CD8-positive, alpha-beta memory T cell (primary cell): Measurements from ENCODE around the gene SSNA1. TPM values are rescaled to one million over a fixed set of nuclear protein-coding genes. Genes with fewer than 3 reads are reported as not detected.

Experiments used
- CTCF ChIA-PET: fragments of 350-600 bp; sonication (Branson Sonifier 250); formaldehyde crosslinking; loops from one replicate; lab custom pipeline; 2021; ENCODE audit warnings: antibody characterized with exemption; lab: Charles Lee
- POLR2A ChIA-PET: fragments of 350-600 bp; sonication (Branson Sonifier 250); formaldehyde crosslinking; loops from one replicate; lab custom pipeline; 2021; ENCODE audit warnings: antibody characterized with exemption; lab: Charles Lee
- DNase-seq, 5 donors: peaks; one replicate each; pipeline versions ENCODE4 v3.0.0 to v3.0.0-alpha.2; 2020 to 2022; ENCODE audit warnings: mixed read lengths in 1 of 5
- H3K27ac ChIP-seq: one replicate; pipeline ENCODE4 v1.7.0; 2013; ENCODE audit warnings: low read depth, mild to moderate bottlenecking, low read length, moderate library complexity
- H3K27me3 ChIP-seq: 2 replicates; pipeline ENCODE4 v1.7.0; 2013; ENCODE audit warnings: low read length, mild to moderate bottlenecking; ENCODE audit not compliant: insufficient read depth, poor library complexity, severe bottlenecking
- H3K36me3 ChIP-seq: 2 replicates; pipeline ENCODE4 v1.7.0; 2013; ENCODE audit warnings: mild to moderate bottlenecking, low read length, moderate library complexity; ENCODE audit not compliant: insufficient read depth
- H3K4me1 ChIP-seq: 2 replicates; pipeline ENCODE4 v1.7.0; 2013; ENCODE audit warnings: mild to moderate bottlenecking, low read length, moderate library complexity; ENCODE audit not compliant: insufficient read depth
- H3K4me3 ChIP-seq: 2 replicates; pipeline ENCODE4 v1.7.0; 2013; ENCODE audit warnings: mild to moderate bottlenecking, low read length
- H3K9me3 ChIP-seq: 2 replicates; pipeline ENCODE4 v1.7.0; 2013; ENCODE audit warnings: mild to moderate bottlenecking, low read length
- H3K27ac Mint-ChIP-seq, 8 donors: one replicate each; pipeline ENCODE4 v1.8.0; 2020 to 2021; ENCODE audit warnings: mixed read lengths in 8 of 8, mild to moderate bottlenecking in 6 of 8, inconsistent platforms in 3 of 8, moderate library complexity in 3 of 8
- H3K27me3 Mint-ChIP-seq, 2 donors: one replicate each; pipeline ENCODE4 v1.8.0; 2020 to 2021; ENCODE audit warnings: mixed read lengths in 2 of 2, mild to moderate bottlenecking in 1 of 2, moderate library complexity in 1 of 2
- H3K36me3 Mint-ChIP-seq, 3 donors: one replicate each; pipeline ENCODE4 v1.8.0; 2020 to 2021; ENCODE audit warnings: mixed read lengths in 3 of 3, inconsistent platforms in 1 of 3, mild to moderate bottlenecking in 1 of 3
- H3K4me1 Mint-ChIP-seq, 3 donors: one replicate each; pipeline ENCODE4 v1.8.0; 2020 to 2021; ENCODE audit warnings: mixed read lengths in 3 of 3, inconsistent platforms in 1 of 3, mild to moderate bottlenecking in 1 of 3
- H3K4me3 Mint-ChIP-seq, 7 donors: one replicate each; pipeline ENCODE4 v1.8.0; 2020 to 2021; ENCODE audit warnings: mixed read lengths in 7 of 7, mild to moderate bottlenecking in 6 of 7, moderate library complexity in 4 of 7, inconsistent platforms in 2 of 7
- H3K9me3 Mint-ChIP-seq, 5 donors: one replicate each; pipeline ENCODE4 v1.8.0; 2020 to 2022; ENCODE audit warnings: mixed read lengths in 5 of 5, mild to moderate bottlenecking in 3 of 5, moderate library complexity in 2 of 5, inconsistent platforms in 1 of 5
- polyA plus RNA-seq: library from polyadenylated mRNA; unstranded; fragments of 300-500 nt; fragmentation: Illumina TruSeq; gene quantifications from one replicate; pipeline ENCODE4 v1.2.3, GENCODE V29; 2021
- total RNA-seq, 2 experiments: library from RNA; stranded (reverse); gene quantifications; one replicate each; pipeline ENCODE4 v1.2.3, GENCODE V29; 2021

Gene SSNA1
- total and polyA plus RNA-seq, 3 experiments from 2014 or later = 114 to 138 (median 118) TPM

DNA sequence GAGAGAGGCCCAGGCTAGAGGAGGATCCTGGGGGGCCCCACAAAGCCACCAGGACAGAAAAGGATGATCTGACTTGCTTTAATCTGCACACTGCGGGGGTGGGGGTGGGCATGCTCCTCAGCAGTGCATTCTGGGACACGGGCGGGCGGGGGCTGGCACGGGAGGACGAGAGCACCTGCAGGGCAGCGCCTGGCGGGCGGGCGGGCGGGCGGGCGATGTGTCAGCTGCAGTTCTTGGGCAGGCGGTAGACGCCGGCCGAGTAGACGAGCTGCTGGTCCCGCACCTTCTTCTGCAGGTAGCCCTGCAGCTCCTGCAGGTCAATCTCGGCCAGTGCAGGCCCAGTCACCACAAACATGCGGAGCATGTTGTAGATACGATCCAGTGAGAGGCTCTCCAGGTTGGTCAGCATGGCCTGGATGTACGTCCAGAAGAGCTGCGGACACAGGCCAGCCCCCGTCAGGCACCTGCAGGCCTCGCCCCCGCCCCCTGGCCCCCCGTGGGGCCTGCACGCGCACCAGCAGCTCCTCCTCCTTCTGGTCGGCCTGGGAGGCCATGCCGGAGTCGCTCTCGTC lies 13.7 kb upstream of the SSNA1 start:
- no peak overlapping the region for H3K27ac Mint-ChIP-seq
- Histone ChIP-seq H3K27ac (no peak overlapping the region), H3K4me3 (no peak overlapping the region), H3K36me3 (no peaks in the 10 kb centered on the region), H3K4me1 (no peaks in the 10 kb centered on the region), H3K9me3 (no peaks in the 10 kb centered on the region), H3K27me3 (peaks cover 9% of the 10 kb centered on the region)
- peaks cover 0 to 24% (median 0%) of the 10 kb centered on the region in 3 donors for H3K36me3 Mint-ChIP-seq
- ChIA-PET CTCF (interaction anchor here (1.0 to 1.4 kb wide), 3 partner anchors 11 to 28 kb away, joined by 3 read pairs; no protein-coding TSS in a partner anchor), POLR2A (no interaction called here)
- H3K4me3 Mint-ChIP-seq = no peak overlapping the region
- no peak for DNase-seq
- H3K4me1 Mint-ChIP-seq = peaks cover 0 to 11% (median 0%) of the 10 kb centered on the region in 3 donors
- peaks cover 3 to 4% of the 10 kb centered on the region in 2 donors for H3K27me3 Mint-ChIP-seq
- H3K9me3 Mint-ChIP-seq = no peaks in the 10 kb centered on the region

DNA sequence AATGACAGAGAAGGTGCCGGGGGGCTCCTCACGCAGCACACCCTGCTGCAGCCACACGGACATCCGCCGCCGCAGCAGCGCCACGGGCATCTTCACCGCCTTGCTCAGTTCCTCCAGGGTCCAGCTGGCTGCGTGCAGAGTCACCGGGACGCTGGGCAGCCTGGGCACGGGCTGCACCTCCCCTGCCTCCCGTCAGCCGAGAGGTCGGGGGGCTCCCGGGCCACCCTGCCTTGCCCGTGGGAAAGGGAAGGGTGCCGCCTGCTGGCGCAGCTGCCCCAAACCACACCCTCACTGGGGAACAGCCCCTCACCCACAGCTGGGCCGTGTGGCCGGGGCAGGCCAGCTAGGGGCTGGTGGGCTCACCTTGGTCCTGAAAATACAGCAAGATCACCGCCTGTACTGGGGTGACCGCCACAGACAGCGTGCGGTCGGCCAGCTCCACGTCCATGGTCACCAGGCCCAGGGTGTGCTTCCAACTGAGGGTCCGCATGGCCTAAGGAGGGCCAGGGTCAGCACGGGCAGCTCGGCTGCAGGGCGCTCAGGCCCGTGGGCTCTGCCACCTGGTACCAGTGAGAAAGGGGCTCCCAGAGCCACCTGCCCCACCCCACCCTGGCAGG lies 13.0 kb upstream of the SSNA1 start:
- Histone ChIP-seq H3K27me3 (peaks cover 3% of the 10 kb centered on the region), H3K4me1 (no peaks in the 10 kb centered on the region), H3K36me3 (no peaks in the 10 kb centered on the region), H3K4me3 (no peak overlapping the region), H3K27ac (no peak overlapping the region), H3K9me3 (no peaks in the 10 kb centered on the region)
- POLR2A ChIA-PET = no interaction called here
- peaks cover 0 to 28% (median 0%) of the 10 kb centered on the region in 3 donors for H3K36me3 Mint-ChIP-seq
- H3K9me3 Mint-ChIP-seq = no peaks in the 10 kb centered on the region
- no peak overlapping the region for H3K4me3 Mint-ChIP-seq
- H3K4me1 Mint-ChIP-seq = peaks cover 0 to 11% (median 0%) of the 10 kb centered on the region in 3 donors
- CTCF ChIA-PET = interaction anchor here (0.8 to 1.4 kb wide), 3 partner anchors 26 to 129 kb away, joined by 3 read pairs; no protein-coding TSS in a partner anchor
- DNase-seq = no peak
- peaks cover 2 to 3% of the 10 kb centered on the region in 2 donors for H3K27me3 Mint-ChIP-seq
- no peak overlapping the region for H3K27ac Mint-ChIP-seq

DNA sequence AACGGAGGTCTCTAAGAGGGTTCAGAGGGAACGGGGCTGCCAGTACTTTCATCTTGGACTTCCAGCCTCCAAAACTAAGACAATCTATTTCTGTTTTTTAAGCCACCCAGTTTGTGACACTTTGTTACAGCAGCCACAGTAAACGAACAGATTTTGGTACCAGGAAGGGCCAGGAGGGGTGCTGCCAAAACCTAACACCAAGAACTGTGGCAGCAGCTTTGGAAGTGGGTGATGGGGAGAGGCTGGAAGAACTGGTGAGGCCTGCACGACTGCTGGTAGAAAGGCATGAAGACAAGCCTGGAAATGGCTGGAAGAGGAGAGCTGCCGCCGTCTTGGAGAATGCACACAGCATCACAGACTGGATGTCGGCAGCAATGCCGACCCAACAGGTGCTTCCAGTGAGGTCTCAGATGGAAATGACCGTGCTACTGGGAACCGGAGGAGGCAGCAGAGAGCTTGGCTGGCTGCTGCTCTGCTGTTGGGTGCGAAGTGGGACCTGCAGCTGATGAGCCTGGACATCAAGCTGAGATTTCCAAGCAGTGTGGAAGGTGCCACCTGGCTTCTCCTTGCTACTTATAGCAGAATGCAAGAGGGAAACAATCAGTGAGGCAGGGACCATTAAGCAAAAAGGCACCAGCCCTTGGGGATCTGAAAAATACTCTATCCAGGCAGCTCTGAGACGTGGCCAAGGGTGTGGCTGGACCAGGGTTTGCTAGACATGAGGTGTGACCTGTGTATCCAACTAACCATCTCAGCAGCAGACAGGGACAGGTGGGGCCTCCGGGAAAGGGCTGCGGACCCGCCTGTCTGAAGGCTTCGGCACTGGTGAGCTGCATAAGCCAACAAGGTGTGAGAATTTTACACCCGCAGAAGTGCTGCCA lies 11.9 kb upstream of the SSNA1 start:
- peaks cover 0 to 11% (median 0%) of the 10 kb centered on the region in 3 donors for H3K4me1 Mint-ChIP-seq
- no peak for DNase-seq

GRCh38 chr9:137178201-137178938 lies 10.1 kb upstream of the SSNA1 start:
- Mint-ChIP-seq H3K4me3 (no peak overlapping the region), H3K4me1 (peaks cover 0 to 8% (median 2%) of the 10 kb centered on the region in 3 donors), H3K27me3 (no peaks in the 10 kb centered on the region), H3K36me3 (peaks cover 0 to 54% (median 2%) of the 10 kb centered on the region in 3 donors), H3K9me3 (no peaks in the 10 kb centered on the region), H3K27ac (peak overlapping the region in 1 of 8 donors; percentile 82)
- no peak for DNase-seq
- Histone ChIP-seq H3K27me3 (no peaks in the 10 kb centered on the region), H3K4me1 (no peaks in the 10 kb centered on the region), H3K27ac (no peak overlapping the region), H3K9me3 (no peaks in the 10 kb centered on the region), H3K36me3 (peaks cover 6% of the 10 kb centered on the region), H3K4me3 (no peak overlapping the region)
- ChIA-PET POLR2A (no interaction called here), CTCF (interaction anchor here (0.9 to 1.5 kb wide), 2 partner anchors 11 to 49 kb away, joined by 3 read pairs; partner anchors contain the start of gene RNF224)

More for the DNA sequence above, 11.9 kb upstream of the SSNA1 start:
- POLR2A ChIA-PET = interaction anchor here (1.1 kb wide), 2 partner anchors 47 to 49 kb away, joined by 3 to 5 read pairs; no protein-coding TSS in a partner anchor
- peaks cover 0 to 37% (median 0%) of the 10 kb centered on the region in 3 donors for H3K36me3 Mint-ChIP-seq
- Histone ChIP-seq H3K9me3 (no peaks in the 10 kb centered on the region), H3K36me3 (no peaks in the 10 kb centered on the region), H3K4me1 (no peaks in the 10 kb centered on the region), H3K27me3 (no peaks in the 10 kb centered on the region), H3K4me3 (no peak overlapping the region), H3K27ac (no peak overlapping the region)
- H3K27me3 Mint-ChIP-seq = peaks cover 0 to 3% of the 10 kb centered on the region in 2 donors
- H3K4me3 Mint-ChIP-seq = no peak overlapping the region
- peak overlapping the region in 2 of 8 donors; percentile 62 to 79 for H3K27ac Mint-ChIP-seq
- no peaks in the 10 kb centered on the region for H3K9me3 Mint-ChIP-seq
- CTCF ChIA-PET = interaction anchor here (0.7 to 1.4 kb wide), 7 partner anchors 12 to 757 kb away, joined by 3 to 5 read pairs (median 3); partner anchors contain the start of genes ANAPC2, RNF224 and SSNA1

DNA sequence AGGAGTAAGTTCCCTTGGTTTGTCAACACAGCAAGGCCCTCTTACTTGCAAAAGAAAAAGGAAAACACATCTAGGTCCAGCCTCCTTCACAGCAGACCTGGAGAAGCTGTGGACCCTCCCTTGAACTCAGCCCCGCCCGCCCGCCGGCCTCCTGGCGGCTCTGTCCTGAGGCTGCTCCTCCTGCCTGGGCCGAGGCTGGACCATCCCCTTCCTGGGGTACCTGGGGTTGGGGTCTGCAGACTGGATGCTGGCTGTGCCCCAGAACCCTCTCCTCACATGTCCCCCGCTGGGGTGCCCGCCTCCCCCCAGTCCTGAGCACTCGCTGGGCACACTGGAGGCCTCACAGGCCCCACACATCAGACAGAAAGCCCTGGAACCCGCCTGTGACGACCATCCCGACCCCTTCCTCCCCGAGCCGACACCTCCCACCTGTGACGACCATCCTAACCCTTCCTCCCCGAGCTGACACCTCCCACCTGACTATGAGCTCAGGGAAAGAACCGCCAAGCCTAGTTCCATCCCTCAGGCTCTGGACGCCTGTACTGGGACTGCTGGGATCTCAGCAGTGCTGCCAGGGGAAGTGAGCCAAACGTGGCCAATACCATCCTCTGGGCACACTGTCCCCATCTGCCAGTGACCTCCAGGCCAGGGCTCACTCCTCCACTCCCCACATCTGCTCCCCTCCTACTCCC lies 9.4 kb upstream of the SSNA1 start:
- Mint-ChIP-seq H3K27ac (peak overlapping the region in 1 of 8 donors; percentile 39), H3K4me3 (no peak overlapping the region), H3K4me1 (peaks cover 1 to 8% (median 3%) of the 10 kb centered on the region in 3 donors), H3K9me3 (no peaks in the 10 kb centered on the region), H3K36me3 (peaks cover 0 to 61% (median 2%) of the 10 kb centered on the region in 3 donors), H3K27me3 (no peaks in the 10 kb centered on the region)
- Histone ChIP-seq H3K27ac (no peak overlapping the region), H3K4me1 (no peaks in the 10 kb centered on the region), H3K36me3 (peaks cover 8% of the 10 kb centered on the region), H3K9me3 (no peaks in the 10 kb centered on the region), H3K27me3 (no peaks in the 10 kb centered on the region), H3K4me3 (no peak overlapping the region)
- ChIA-PET CTCF (interaction anchor here (0.9 to 1.5 kb wide), 2 partner anchors 10 to 48 kb away, joined by 3 read pairs; partner anchors contain the start of gene RNF224), POLR2A (no interaction called here)
- DNase-seq = no peak

DNA sequence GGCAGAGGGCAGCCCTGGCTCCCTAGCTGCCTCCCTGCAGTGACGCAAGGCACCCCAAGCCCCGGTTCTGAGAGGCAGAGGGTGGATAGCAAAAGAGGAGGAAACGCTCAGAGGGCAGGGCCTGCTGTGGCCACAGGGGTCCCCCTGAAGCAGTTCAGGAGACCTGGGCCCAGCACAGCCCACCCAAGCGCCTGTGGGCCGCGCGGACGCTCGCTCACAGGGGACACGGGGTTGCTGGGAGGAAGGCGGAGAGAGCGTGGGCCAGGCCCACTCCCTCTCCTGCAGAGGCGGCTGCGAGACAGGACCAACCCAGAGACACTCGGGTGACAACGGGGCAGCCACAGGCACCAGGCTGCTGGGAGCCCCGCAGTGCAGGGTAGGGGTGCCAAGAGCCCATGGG lies 8.7 kb upstream of the SSNA1 start:
- Histone ChIP-seq H3K4me3 (no peak overlapping the region), H3K4me1 (no peaks in the 10 kb centered on the region), H3K27me3 (no peaks in the 10 kb centered on the region), H3K36me3 (peaks cover 8% of the 10 kb centered on the region), H3K9me3 (no peaks in the 10 kb centered on the region), H3K27ac (no peak overlapping the region)
- peaks cover 0 to 67% (median 6%) of the 10 kb centered on the region in 3 donors for H3K36me3 Mint-ChIP-seq
- ChIA-PET POLR2A (interaction anchor here (1.2 kb wide), 1 partner anchor 9 kb away, joined by 4 read pairs; no protein-coding TSS in a partner anchor), CTCF (interaction anchor here (0.9 to 1.5 kb wide), 2 partner anchors 9 to 47 kb away, joined by 3 read pairs; partner anchors contain the start of gene RNF224)
- no peak overlapping the region for H3K27ac Mint-ChIP-seq
- no peak overlapping the region for H3K4me3 Mint-ChIP-seq
- no peaks in the 10 kb centered on the region for H3K9me3 Mint-ChIP-seq
- DNase-seq = no peak
- no peaks in the 10 kb centered on the region for H3K27me3 Mint-ChIP-seq
- peaks cover 4 to 13% (median 5%) of the 10 kb centered on the region in 3 donors for H3K4me1 Mint-ChIP-seq
